ENCODE data around the gene AUTS2. TPM values are rescaled to one million over a fixed set of nuclear protein-coding genes. Genes with fewer than 3 reads are reported as not detected.

Gene AUTS2
- polyA plus RNA-seq, 1 donor = 110 TPM

- DNase-seq = no peak
Measured at GRCh38 chr7:70498232-70498992, 900.1 kb downstream of the AUTS2 start.

- DNase-seq = no peak
Measured at GRCh38 chr7:70500261-70500660, 902.0 kb downstream of the AUTS2 start.

- DNase-seq = no peak
Measured at GRCh38 chr7:70502117-70502863, 904.0 kb downstream of the AUTS2 start.

- no peak for DNase-seq
Measured at GRCh38 chr7:70504254-70504653, 906.0 kb downstream of the AUTS2 start.

GRCh38 chr7:70505468-70505867, 907.2 kb downstream of the AUTS2 start:
- no peak for DNase-seq

GRCh38 chr7:70505886-70506285, 907.6 kb downstream of the AUTS2 start:
- no peak for DNase-seq

GRCh38 chr7:70506434-70506833, 908.2 kb downstream of the AUTS2 start:
- DNase-seq = no peak

- no peak for DNase-seq
Measured at GRCh38 chr7:70512144-70512543, 913.9 kb downstream of the AUTS2 start.

- no peak for DNase-seq
Measured at GRCh38 chr7:70512761-70513160, 914.5 kb downstream of the AUTS2 start.

- DNase-seq = no peak
Measured at GRCh38 chr7:70520611-70521010, 922.3 kb downstream of the AUTS2 start.

- DNase-seq = no peak
Measured at GRCh38 chr7:70523249-70523988, 925.1 kb downstream of the AUTS2 start.

GRCh38 chr7:70523989-70524351, 925.7 kb downstream of the AUTS2 start:
- no peak for DNase-seq

GRCh38 chr7:70525991-70526390, 927.7 kb downstream of the AUTS2 start:
- no peak for DNase-seq

GRCh38 chr7:70527520-70528115, 929.3 kb downstream of the AUTS2 start:
- peak; percentile 34 for DNase-seq

GRCh38 chr7:70529436-70529835, 931.2 kb downstream of the AUTS2 start:
- DNase-seq = no peak

GRCh38 chr7:70529914-70530585, 931.8 kb downstream of the AUTS2 start:
- DNase-seq = no peak

GRCh38 chr7:70533614-70534013, 935.3 kb downstream of the AUTS2 start:
- DNase-seq = no peak

GRCh38 chr7:70539205-70539604, 940.9 kb downstream of the AUTS2 start:
- no peak for DNase-seq

- no peak for DNase-seq
Measured at GRCh38 chr7:70539617-70540016, 941.3 kb downstream of the AUTS2 start.

GRCh38 chr7:70540641-70541040, 942.4 kb downstream of the AUTS2 start:
- DNase-seq = no peak

GRCh38 chr7:70542750-70543376, 944.6 kb downstream of the AUTS2 start:
- DNase-seq = no peak

Measured in left kidney (tissue), 2 donors.